ENCODE measurements around the gene TPPP2. TPM values are rescaled to one million over a fixed set of nuclear protein-coding genes. Genes with fewer than 3 reads are reported as not detected.

The TPPP2 gene
- polyA plus RNA-seq, 1 donor, result 0.16 TPM

GRCh38 chr14:21024585-21025370 lies 5.2 kb upstream of the TPPP2 start, which contains the start of gene NDRG2:
NDRG2 (minus strand) TSS chr14:21025061; CDS start chr14:21023315, 1,746 bp downstream.
- H3K4me3 ChIP-seq (ENCODE audit: low read length), result peak within 1 kb of the TSS; percentile 79
- peak within 1 kb of the TSS; percentile 52 for H3K27ac ChIP-seq (ENCODE audit: low read length)
- H3K27me3 ChIP-seq (ENCODE audit: control insufficient read depth, insufficient read depth, low read length), result no peaks in the 10 kb centered on the region
- peaks cover 17% of the 10 kb centered on the region for H3K36me3 ChIP-seq (ENCODE audit: control insufficient read depth, insufficient read depth, low read length)
- peaks cover 13% of the 10 kb centered on the region for H3K4me1 ChIP-seq (ENCODE audit: control insufficient read depth, insufficient read depth, low read length)
- no peaks in the 10 kb centered on the region for H3K9me3 ChIP-seq (ENCODE audit: control insufficient read depth, low read depth, low read length)
- peak; percentile 63 to 87 for DNase-seq
- WGBS (ENCODE audit: insufficient coverage, low lambda C conversion rate), result no CpG with 5 or more reads among the region's 72 CpGs

- WGBS (ENCODE audit: insufficient coverage, low lambda C conversion rate), result no CpG with 5 or more reads among the region's 58 CpGs
- peak in 1 of 2 donors; percentile 59 for DNase-seq
- no peaks in the 10 kb centered on the region for H3K9me3 ChIP-seq (ENCODE audit: control insufficient read depth, low read depth, low read length)
- peaks cover 11% of the 10 kb centered on the region for H3K36me3 ChIP-seq (ENCODE audit: control insufficient read depth, insufficient read depth, low read length)
- H3K4me3 ChIP-seq (ENCODE audit: low read length), result peak overlapping the region; percentile 79
- H3K4me1 ChIP-seq (ENCODE audit: control insufficient read depth, insufficient read depth, low read length), result peaks cover 13% of the 10 kb centered on the region
- peak overlapping the region; percentile 52 for H3K27ac ChIP-seq (ENCODE audit: low read length)
- H3K27me3 ChIP-seq (ENCODE audit: control insufficient read depth, insufficient read depth, low read length), result no peaks in the 10 kb centered on the region
These were observed 4.4 kb upstream of the TPPP2 start for GRCh38 chr14:21025371-21026273.

GRCh38 chr14:21026274-21026987 lies 3.6 kb upstream of the TPPP2 start:
- Histone ChIP-seq H3K4me1 (ENCODE audit: control insufficient read depth, insufficient read depth, low read length) (peaks cover 13% of the 10 kb centered on the region), H3K9me3 (ENCODE audit: control insufficient read depth, low read depth, low read length) (no peaks in the 10 kb centered on the region)

GRCh38 chr14:21026988-21027315 lies 3.1 kb upstream of the TPPP2 start:
- Histone ChIP-seq H3K4me1 (ENCODE audit: control insufficient read depth, insufficient read depth, low read length) (peaks cover 13% of the 10 kb centered on the region), H3K36me3 (ENCODE audit: control insufficient read depth, insufficient read depth, low read length) (no peaks in the 10 kb centered on the region), H3K27ac (ENCODE audit: low read length) (no peak overlapping the region), H3K4me3 (ENCODE audit: low read length) (no peak overlapping the region), H3K9me3 (ENCODE audit: control insufficient read depth, low read depth, low read length) (no peaks in the 10 kb centered on the region), H3K27me3 (ENCODE audit: control insufficient read depth, insufficient read depth, low read length) (no peaks in the 10 kb centered on the region)
- no peak for DNase-seq
- no CpG with 5 or more reads among the region's 3 CpGs for WGBS (ENCODE audit: insufficient coverage, low lambda C conversion rate)

More at GRCh38 chr14:21026274-21026987, 3.6 kb upstream of the TPPP2 start:
- peaks cover 3% of the 10 kb centered on the region for H3K36me3 ChIP-seq (ENCODE audit: control insufficient read depth, insufficient read depth, low read length)
- H3K27ac ChIP-seq (ENCODE audit: low read length), result no peak overlapping the region
- no peak overlapping the region for H3K4me3 ChIP-seq (ENCODE audit: low read length)
- no peak for DNase-seq
- no peaks in the 10 kb centered on the region for H3K27me3 ChIP-seq (ENCODE audit: control insufficient read depth, insufficient read depth, low read length)
- WGBS (ENCODE audit: insufficient coverage, low lambda C conversion rate), result no CpG with 5 or more reads among the region's 7 CpGs

GRCh38 chr14:21030531-21030930 lies 514 bp downstream of the TPPP2 start:
- no peaks in the 10 kb centered on the region for H3K27me3 ChIP-seq (ENCODE audit: control insufficient read depth, insufficient read depth, low read length)
- H3K4me3 ChIP-seq (ENCODE audit: low read length), result no peak overlapping the region
- no peak overlapping the region for H3K27ac ChIP-seq (ENCODE audit: low read length)
- H3K4me1 ChIP-seq (ENCODE audit: control insufficient read depth, insufficient read depth, low read length), result peaks cover 4% of the 10 kb centered on the region
- H3K9me3 ChIP-seq (ENCODE audit: control insufficient read depth, low read depth, low read length), result no peaks in the 10 kb centered on the region
- WGBS (ENCODE audit: insufficient coverage, low lambda C conversion rate), result no CpG with 5 or more reads among the region's 12 CpGs
- no peak for DNase-seq
- no peaks in the 10 kb centered on the region for H3K36me3 ChIP-seq (ENCODE audit: control insufficient read depth, insufficient read depth, low read length)

- Histone ChIP-seq H3K4me1 (ENCODE audit: control insufficient read depth, insufficient read depth, low read length) (peaks cover 6% of the 10 kb centered on the region), H3K9me3 (ENCODE audit: control insufficient read depth, low read depth, low read length) (no peaks in the 10 kb centered on the region), H3K36me3 (ENCODE audit: control insufficient read depth, insufficient read depth, low read length) (no peaks in the 10 kb centered on the region), H3K27me3 (ENCODE audit: control insufficient read depth, insufficient read depth, low read length) (no peaks in the 10 kb centered on the region), H3K4me3 (ENCODE audit: low read length) (no peak overlapping the region), H3K27ac (ENCODE audit: low read length) (no peak overlapping the region)
- no peak for DNase-seq
- 53% methylated on average over 2 of the region's 5 CpGs for WGBS (ENCODE audit: insufficient coverage, low lambda C conversion rate)
These were observed 2.5 kb downstream of the TPPP2 start for GRCh38 chr14:21032326-21033132.

GRCh38 chr14:21033133-21033698 lies 3.2 kb downstream of the TPPP2 start:
- Histone ChIP-seq H3K9me3 (ENCODE audit: control insufficient read depth, low read depth, low read length) (no peaks in the 10 kb centered on the region), H3K27me3 (ENCODE audit: control insufficient read depth, insufficient read depth, low read length) (no peaks in the 10 kb centered on the region), H3K4me1 (ENCODE audit: control insufficient read depth, insufficient read depth, low read length) (peaks cover 13% of the 10 kb centered on the region), H3K36me3 (ENCODE audit: control insufficient read depth, insufficient read depth, low read length) (no peaks in the 10 kb centered on the region), H3K27ac (ENCODE audit: low read length) (no peak overlapping the region), H3K4me3 (ENCODE audit: low read length) (no peak overlapping the region)
- no peak for DNase-seq
- 80% methylated on average over 1 of the region's 4 CpGs for WGBS (ENCODE audit: insufficient coverage, low lambda C conversion rate)

- no peaks in the 10 kb centered on the region for H3K9me3 ChIP-seq (ENCODE audit: control insufficient read depth, low read depth, low read length)
- no peaks in the 10 kb centered on the region for H3K27me3 ChIP-seq (ENCODE audit: control insufficient read depth, insufficient read depth, low read length)
- no peak for DNase-seq
- H3K36me3 ChIP-seq (ENCODE audit: control insufficient read depth, insufficient read depth, low read length), result no peaks in the 10 kb centered on the region
- H3K4me3 ChIP-seq (ENCODE audit: low read length), result no peak within 1 kb of the TSS
- H3K4me1 ChIP-seq (ENCODE audit: control insufficient read depth, insufficient read depth, low read length), result peaks cover 28% of the 10 kb centered on the region
- H3K27ac ChIP-seq (ENCODE audit: low read length), result no peak within 1 kb of the TSS
- no CpG with 5 or more reads among the region's 5 CpGs for WGBS (ENCODE audit: insufficient coverage, low lambda C conversion rate)
These were observed 4.7 kb downstream of the TPPP2 start, which contains the start of gene RNASE13 for GRCh38 chr14:21034707-21035106. RNASE13 (minus strand) TSS chr14:21034807; CDS start chr14:21034288, 519 bp downstream.

- Histone ChIP-seq H3K9me3 (ENCODE audit: control insufficient read depth, low read depth, low read length) (no peaks in the 10 kb centered on the region), H3K27me3 (ENCODE audit: control insufficient read depth, insufficient read depth, low read length) (no peaks in the 10 kb centered on the region), H3K36me3 (ENCODE audit: control insufficient read depth, insufficient read depth, low read length) (no peaks in the 10 kb centered on the region), H3K4me3 (ENCODE audit: low read length) (no peak overlapping the region), H3K27ac (ENCODE audit: low read length) (no peak overlapping the region), H3K4me1 (ENCODE audit: control insufficient read depth, insufficient read depth, low read length) (peaks cover 31% of the 10 kb centered on the region)
- WGBS (ENCODE audit: insufficient coverage, low lambda C conversion rate), result 100% methylated on average over 1 of the region's 7 CpGs
- no peak for DNase-seq
These were observed 6.7 kb downstream of the TPPP2 start for GRCh38 chr14:21036751-21037150.

All from large intestine (tissue), 3 donors.